GM21723 (cell line): ENCODE data around the gene TAF5L.
"Not testable (repeated sequence)": the region's sequence is repeated elsewhere in the genome, so short reads cannot be mapped to it uniquely, and the experiment has no call there.

Experiments
- ATAC-seq: cut with Tn5 transposase; IDR thresholded peaks from one replicate; pipeline ENCODE4 v1.9.1; 2021; ENCODE audit warnings: mild to moderate bottlenecking, moderate library complexity; ENCODE audit not compliant: unreplicated experiment

Gene TAF5L

GRCh38 chr1:229608590-229608989 lies 17.3 kb downstream of the TAF5L start:
- ATAC-seq = no peak

- ATAC-seq = no peak
Measured at GRCh38 chr1:229607370-229607769, 18.6 kb downstream of the TAF5L start.

GRCh38 chr1:229603371-229604005 lies 22.4 kb downstream of the TAF5L start:
- ATAC-seq = no peak

GRCh38 chr1:229600229-229600628 lies 25.7 kb downstream of the TAF5L start:
- ATAC-seq = no peak

GRCh38 chr1:229599218-229599954 lies 26.5 kb downstream of the TAF5L start:
- ATAC-seq = no peak

GRCh38 chr1:229597877-229598276 lies 28.0 kb downstream of the TAF5L start:
- no peak for ATAC-seq

GRCh38 chr1:229596925-229597699 lies 28.8 kb downstream of the TAF5L start:
- no peak for ATAC-seq

GRCh38 chr1:229595876-229596275 lies 30.0 kb downstream of the TAF5L start:
- ATAC-seq = not testable (repeated sequence)

- ATAC-seq = no peak
Measured at GRCh38 chr1:229594227-229595008, 31.5 kb downstream of the TAF5L start.

GRCh38 chr1:229593800-229594199 lies 32.1 kb downstream of the TAF5L start:
- no peak for ATAC-seq

GRCh38 chr1:229590119-229590518 lies 35.8 kb downstream of the TAF5L start:
- ATAC-seq = no peak

GRCh38 chr1:229585338-229585737 lies 40.6 kb downstream of the TAF5L start:
- no peak for ATAC-seq

- no peak for ATAC-seq
Measured at GRCh38 chr1:229582715-229583114, 43.2 kb downstream of the TAF5L start.

GRCh38 chr1:229582011-229582694 lies 43.8 kb downstream of the TAF5L start:
- ATAC-seq = no peak

- ATAC-seq = no peak
Measured at GRCh38 chr1:229581485-229581884, 44.4 kb downstream of the TAF5L start.

GRCh38 chr1:229579059-229579673 lies 46.8 kb downstream of the TAF5L start:
- ATAC-seq = peak; percentile 92

GRCh38 chr1:229578168-229579058 lies 47.5 kb downstream of the TAF5L start:
- ATAC-seq = peak; percentile 40

GRCh38 chr1:229574679-229575442 lies 51.1 kb downstream of the TAF5L start:
- no peak for ATAC-seq
